Fibroblast of lung (primary cell): ENCODE results near the gene ZW10.

Source experiments
- EZH2 ChIP-seq: IDR thresholded peaks from 2 replicates; pipeline ENCODE4 v1.5.1; 2012; ENCODE audit warnings: low read length, control low read depth, mild to moderate bottlenecking; ENCODE audit errors: missing control alignments
- TF ChIP-seq, protein P1 (sequence below), 2 donors: IDR thresholded peaks in 1 of 2; conservative IDR thresholded peaks in 1 of 2; 1 replicate in 1 of 2; 2 replicates in 1 of 2; pipeline ENCODE4 v1.5.1; 2011 to 2012; ENCODE audit warnings: low read length in 2 of 2, control low read depth in 1 of 2, inconsistent platforms in 1 of 2, low read depth in 1 of 2, mild to moderate bottlenecking in 1 of 2

GRCh38 chr11:113697111-113697510 is 76.4 kb downstream of the ZW10 start:
- TF ChIP-seq, protein P1, sequence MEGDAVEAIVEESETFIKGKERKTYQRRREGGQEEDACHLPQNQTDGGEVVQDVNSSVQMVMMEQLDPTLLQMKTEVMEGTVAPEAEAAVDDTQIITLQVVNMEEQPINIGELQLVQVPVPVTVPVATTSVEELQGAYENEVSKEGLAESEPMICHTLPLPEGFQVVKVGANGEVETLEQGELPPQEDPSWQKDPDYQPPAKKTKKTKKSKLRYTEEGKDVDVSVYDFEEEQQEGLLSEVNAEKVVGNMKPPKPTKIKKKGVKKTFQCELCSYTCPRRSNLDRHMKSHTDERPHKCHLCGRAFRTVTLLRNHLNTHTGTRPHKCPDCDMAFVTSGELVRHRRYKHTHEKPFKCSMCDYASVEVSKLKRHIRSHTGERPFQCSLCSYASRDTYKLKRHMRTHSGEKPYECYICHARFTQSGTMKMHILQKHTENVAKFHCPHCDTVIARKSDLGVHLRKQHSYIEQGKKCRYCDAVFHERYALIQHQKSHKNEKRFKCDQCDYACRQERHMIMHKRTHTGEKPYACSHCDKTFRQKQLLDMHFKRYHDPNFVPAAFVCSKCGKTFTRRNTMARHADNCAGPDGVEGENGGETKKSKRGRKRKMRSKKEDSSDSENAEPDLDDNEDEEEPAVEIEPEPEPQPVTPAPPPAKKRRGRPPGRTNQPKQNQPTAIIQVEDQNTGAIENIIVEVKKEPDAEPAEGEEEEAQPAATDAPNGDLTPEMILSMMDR (conservative IDR thresholded peaks at IDR 0.05 in 1 of 2, IDR thresholded peaks at IDR 0.05 in 1 of 2; ENCODE audit: low read depth in 1 of 2, low read length in 2 of 2): no peak
- no peak for TF ChIP-seq EZH2
